AG04449 (cell line): ENCODE data around the gene AIP.
"Not testable (repeated sequence)": the region's sequence is repeated elsewhere in the genome, so short reads cannot be mapped to it uniquely, and the experiment has no call there.

Experiments
- CTCF ChIA-PET: fragments of 350-600 bp; formaldehyde crosslinking; extraction: SDS; loops from one replicate; lab custom pipeline; 2021; ENCODE audit warnings: antibody characterized with exemption; lab: Yijun Ruan, JAX
- POLR2A ChIA-PET: fragments of 400-600, 350-600 bp; formaldehyde crosslinking; extraction: SDS; loops from one replicate; lab custom pipeline; 2020; ENCODE audit warnings: antibody characterized with exemption, inconsistent platforms; lab: Yijun Ruan, JAX
- DNase-seq: peaks from one replicate; pipeline ENCODE4 v3.0.0-alpha.2; 2010; ENCODE audit warnings: low read depth, low spot score
- H3K4me3 ChIP-seq: 2 replicates; pipeline ENCODE4 v1.5.1; 2011; ENCODE audit warnings: low read depth, mild to moderate bottlenecking, control low read depth, low read length
- CTCF ChIP-seq: IDR thresholded peaks from one replicate; pipeline ENCODE4 v1.5.1; 2011; ENCODE audit warnings: mild to moderate bottlenecking, moderate library complexity, low read length, control low read depth, inconsistent platforms; ENCODE audit not compliant: insufficient read depth; ENCODE audit errors: missing control alignments

The AIP gene

GRCh38 chr11:67482275-67482826, 475 bp upstream of the AIP start:
- peak overlapping the region; percentile 79 for H3K4me3 ChIP-seq
- POLR2A ChIA-PET: interaction anchor here (0.8 to 1.0 kb wide), 2 partner anchors 9 to 81 kb away, joined by 3 to 7 read pairs; partner anchors contain the start of gene PPP1CA
- TF ChIP-seq CTCF: no peak
- CTCF ChIA-PET: interaction anchor here (0.9 to 1.1 kb wide), 3 partner anchors 23 to 100 kb away, joined by 3 to 4 read pairs (median 3); partner anchors contain the start of genes PITPNM1 and PPP1CA
- no peak for DNase-seq

- DNase-seq: no peak
- ChIA-PET CTCF (interaction anchor here (1.9 kb wide), 1 partner anchor 22 kb away, joined by 4 read pairs; the partner anchor contains the start of gene PITPNM1), POLR2A (no interaction called here)
- TF ChIP-seq CTCF: no peak
- H3K4me3 ChIP-seq: peak overlapping the region; percentile 79
Observed at GRCh38 chr11:67483831-67484665, 1.2 kb downstream of the AIP start.

- ChIA-PET CTCF (interaction anchor here (1.9 kb wide), 1 partner anchor 21 kb away, joined by 4 read pairs; the partner anchor contains the start of gene PITPNM1), POLR2A (no interaction called here)
- no peak for TF ChIP-seq CTCF
- no peak overlapping the region for H3K4me3 ChIP-seq
- DNase-seq: no peak
Observed at GRCh38 chr11:67484847-67485311, 2.1 kb downstream of the AIP start.

GRCh38 chr11:67485873-67486361, 3.1 kb downstream of the AIP start:
- H3K4me3 ChIP-seq, POLR2A ChIA-PET, DNase-seq: not testable (repeated sequence)
- CTCF ChIA-PET: interaction anchor here (1.9 kb wide), 1 partner anchor 20 kb away, joined by 4 read pairs; the partner anchor contains the start of gene PITPNM1

- no peak overlapping the region for H3K4me3 ChIP-seq
- no peak for DNase-seq
- no peak for TF ChIP-seq CTCF
- ChIA-PET POLR2A (no interaction called here), CTCF (no interaction called here)
Observed at GRCh38 chr11:67486481-67487195, 3.8 kb downstream of the AIP start.

GRCh38 chr11:67489203-67489884, 6.5 kb downstream of the AIP start:
- ChIA-PET CTCF (no interaction called here), POLR2A (interaction anchor here (1.1 kb wide), 1 partner anchor 10 kb away, joined by 4 read pairs; no protein-coding TSS in a partner anchor)
- no peak for TF ChIP-seq CTCF
- DNase-seq: no peak
- no peak overlapping the region for H3K4me3 ChIP-seq
